ENCODE measurements around the gene MXRA8. TPM values are rescaled to one million over a fixed set of nuclear protein-coding genes. Genes with fewer than 3 reads are reported as not detected.

Gene MXRA8
- total RNA-seq, 1 experiment from 2014 or later: 5.0 TPM

GRCh38 chr1:1376551-1377226 lies 18.3 kb upstream of the MXRA8 start:
- H3K9me3 Mint-ChIP-seq (ENCODE audit: unreplicated experiment): no peaks in the 10 kb centered on the region
- no peak overlapping the region for H3K4me3 ChIP-seq (ENCODE audit: low read depth, low read length)
- no peak for TF ChIP-seq CTCF (IDR thresholded peaks at IDR 0.05; ENCODE audit: insufficient read depth in 1 of 2, low read depth in 1 of 2, low read length in 1 of 2, severe bottlenecking in 1 of 2, unreplicated experiment in 1 of 2)
- BruUV-seq (replicated peaks): no TSS peak
- peaks cover 10% of the 10 kb centered on the region for H3K36me3 Mint-ChIP-seq (ENCODE audit: insufficient read depth, unreplicated experiment)
- peak overlapping the region; percentile 85 for H3K4me3 Mint-ChIP-seq (ENCODE audit: unreplicated experiment)
- H3K4me1 Mint-ChIP-seq (ENCODE audit: low read depth, unreplicated experiment): no peaks in the 10 kb centered on the region
- POLR2A ChIA-PET: no interaction called here
- H3K27ac Mint-ChIP-seq (ENCODE audit: unreplicated experiment): peak overlapping the region; percentile 93
- no peaks in the 10 kb centered on the region for H3K27me3 Mint-ChIP-seq (ENCODE audit: insufficient read depth, unreplicated experiment)
- DNase-seq: no peak
- no peaks in the 10 kb centered on the region for H3K36me3 ChIP-seq (ENCODE audit: control insufficient read depth, insufficient read depth, low read length)
- CTCF ChIA-PET: interaction anchor here (1.3 kb wide), 1 partner anchor 28 kb away, joined by 4 read pairs; no protein-coding TSS in a partner anchor
- H3K9me3 ChIP-seq: no peaks in the 10 kb centered on the region
- intact Hi-C loops (cut with micrococcal nuclease; ENCODE audit: unreplicated experiment): no loop called here
- H3K27me3 ChIP-seq (replicated peaks; ENCODE audit: control insufficient read depth, insufficient read depth, low read length): no peaks in the 10 kb centered on the region
- H3K4me1 ChIP-seq: peaks cover 6% of the 10 kb centered on the region

- no peaks in the 10 kb centered on the region for H3K36me3 ChIP-seq (ENCODE audit: control insufficient read depth, insufficient read depth, low read length)
- peak within 1 kb of the TSS; percentile 85 for H3K4me3 Mint-ChIP-seq (ENCODE audit: unreplicated experiment)
- ChIA-PET CTCF (interaction anchor here (0.6 to 1.3 kb wide), 3 partner anchors 21 to 170 kb away, joined by 4 to 10 read pairs (median 6); no protein-coding TSS in a partner anchor), POLR2A (interaction anchor here (0.5 to 1.2 kb wide), 8 partner anchors 18 to 349 kb away, joined by 4 to 16 read pairs (median 5); partner anchors contain the start of genes CCNL2 and CDK11A)
- BruUV-seq (replicated peaks): no TSS peak
- H3K27me3 ChIP-seq (replicated peaks; ENCODE audit: control insufficient read depth, insufficient read depth, low read length): no peaks in the 10 kb centered on the region
- peak; percentile 97 to 98 for DNase-seq
- peaks cover 6% of the 10 kb centered on the region for H3K4me1 ChIP-seq
- peaks cover 16% of the 10 kb centered on the region for H3K36me3 Mint-ChIP-seq (ENCODE audit: insufficient read depth, unreplicated experiment)
- intact Hi-C loops (cut with micrococcal nuclease; ENCODE audit: unreplicated experiment): no loop called here
- no peaks in the 10 kb centered on the region for H3K4me1 Mint-ChIP-seq (ENCODE audit: low read depth, unreplicated experiment)
- H3K9me3 Mint-ChIP-seq (ENCODE audit: unreplicated experiment): no peaks in the 10 kb centered on the region
- peak within 1 kb of the TSS; percentile 93 for H3K27ac Mint-ChIP-seq (ENCODE audit: unreplicated experiment)
- peak in 1 of 2 experiments; percentile 39 for TF ChIP-seq CTCF (IDR thresholded peaks at IDR 0.05; ENCODE audit: insufficient read depth in 1 of 2, low read depth in 1 of 2, low read length in 1 of 2, severe bottlenecking in 1 of 2, unreplicated experiment in 1 of 2)
- H3K9me3 ChIP-seq: no peaks in the 10 kb centered on the region
- H3K27me3 Mint-ChIP-seq (ENCODE audit: insufficient read depth, unreplicated experiment): no peaks in the 10 kb centered on the region
- peak within 1 kb of the TSS; percentile 84 for H3K4me3 ChIP-seq (ENCODE audit: low read depth, low read length)
Measured at GRCh38 chr1:1374929-1375662, 16.7 kb upstream of the MXRA8 start, which contains the start of gene AURKAIP1. Gene AURKAIP1, minus strand, starts transcription at chr1:1375207. Its CDS starts 451 bp downstream, at chr1:1374756.

DNA sequence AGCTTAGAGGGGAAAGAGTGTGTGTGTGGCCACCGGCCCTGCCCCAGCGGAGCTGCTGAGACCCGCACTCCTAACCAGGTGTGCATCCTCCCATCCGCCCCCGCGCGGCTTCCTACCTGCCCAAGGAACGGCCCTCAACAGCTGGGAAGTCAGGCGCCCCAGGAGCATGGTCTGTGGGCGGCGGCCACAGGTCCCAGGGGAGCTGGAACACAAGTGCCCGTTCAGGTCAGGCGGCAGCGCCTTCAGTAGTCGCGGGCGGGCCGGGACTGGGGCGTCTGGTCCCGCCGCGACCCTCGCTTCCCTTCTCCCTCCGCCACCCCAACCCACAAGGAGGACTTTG lies 16.2 kb upstream of the MXRA8 start:
- no peaks in the 10 kb centered on the region for H3K27me3 ChIP-seq (replicated peaks; ENCODE audit: control insufficient read depth, insufficient read depth, low read length)
- POLR2A ChIA-PET: interaction anchor here (0.9 to 1.2 kb wide), 2 partner anchors 25 to 240 kb away, joined by 6 to 16 read pairs; partner anchors contain the start of gene CCNL2
- DNase-seq: no peak
- TF ChIP-seq CTCF (IDR thresholded peaks at IDR 0.05; ENCODE audit: insufficient read depth in 1 of 2, low read depth in 1 of 2, low read length in 1 of 2, severe bottlenecking in 1 of 2, unreplicated experiment in 1 of 2): no peak
- H3K9me3 ChIP-seq: no peaks in the 10 kb centered on the region
- H3K36me3 Mint-ChIP-seq (ENCODE audit: insufficient read depth, unreplicated experiment): peaks cover 16% of the 10 kb centered on the region
- no peaks in the 10 kb centered on the region for H3K36me3 ChIP-seq (ENCODE audit: control insufficient read depth, insufficient read depth, low read length)
- peak overlapping the region; percentile 84 for H3K4me3 ChIP-seq (ENCODE audit: low read depth, low read length)
- intact Hi-C loops (cut with micrococcal nuclease; ENCODE audit: unreplicated experiment): no loop called here
- H3K4me1 ChIP-seq: peaks cover 6% of the 10 kb centered on the region
- CTCF ChIA-PET: interaction anchor here (1.0 kb wide), 1 partner anchor 171 kb away, joined by 6 read pairs; no protein-coding TSS in a partner anchor
- peak overlapping the region; percentile 93 for H3K27ac Mint-ChIP-seq (ENCODE audit: unreplicated experiment)
- no peaks in the 10 kb centered on the region for H3K4me1 Mint-ChIP-seq (ENCODE audit: low read depth, unreplicated experiment)
- no peaks in the 10 kb centered on the region for H3K27me3 Mint-ChIP-seq (ENCODE audit: insufficient read depth, unreplicated experiment)
- no TSS peak for BruUV-seq (replicated peaks)
- H3K9me3 Mint-ChIP-seq (ENCODE audit: unreplicated experiment): no peaks in the 10 kb centered on the region
- peak overlapping the region; percentile 85 for H3K4me3 Mint-ChIP-seq (ENCODE audit: unreplicated experiment)
